ENCODE results near the gene MCM7.
A peak's percentile ranks its signal among the peaks of the same experiment; 100 is the strongest.

MCM7 gene

GRCh38 chr7:100093925-100094486 lies 7.2 kb downstream of the MCM7 start:
- DNase-seq (ENCODE audit: low read depth in 2 of 2): no peak
- H3K4me3 ChIP-seq (replicated peaks in 1 of 2; ENCODE audit: low read depth in 2 of 2, low read length in 2 of 2): no peak overlapping the region

GRCh38 chr7:100093498-100093897 lies 7.7 kb downstream of the MCM7 start:
- no peak overlapping the region for H3K4me3 ChIP-seq (replicated peaks in 1 of 2; ENCODE audit: low read depth in 2 of 2, low read length in 2 of 2)
- no peak for DNase-seq (ENCODE audit: low read depth in 2 of 2)
- TF ChIP-seq CTCF (IDR thresholded peaks at IDR 0.05; ENCODE audit: low read depth, low read length): no peak

More at GRCh38 chr7:100093925-100094486, 7.2 kb downstream of the MCM7 start:
- no peak for TF ChIP-seq CTCF (IDR thresholded peaks at IDR 0.05; ENCODE audit: low read depth, low read length)

- no peak for DNase-seq (ENCODE audit: low read depth in 2 of 2)
- no peak for TF ChIP-seq CTCF (IDR thresholded peaks at IDR 0.05; ENCODE audit: low read depth, low read length)
- no peak overlapping the region for H3K4me3 ChIP-seq (replicated peaks in 1 of 2; ENCODE audit: low read depth in 2 of 2, low read length in 2 of 2)
These were observed 8.1 kb downstream of the MCM7 start for GRCh38 chr7:100093054-100093453.

GRCh38 chr7:100091411-100092181 lies 9.6 kb downstream of the MCM7 start:
- no peak for DNase-seq (ENCODE audit: low read depth in 2 of 2)
- peak; percentile 18 for TF ChIP-seq CTCF (IDR thresholded peaks at IDR 0.05; ENCODE audit: low read depth, low read length)
- no peak overlapping the region for H3K4me3 ChIP-seq (replicated peaks in 1 of 2; ENCODE audit: low read depth in 2 of 2, low read length in 2 of 2)

- no peak overlapping the region for H3K4me3 ChIP-seq (replicated peaks in 1 of 2; ENCODE audit: low read depth in 2 of 2, low read length in 2 of 2)
- no peak for TF ChIP-seq CTCF (IDR thresholded peaks at IDR 0.05; ENCODE audit: low read depth, low read length)
- no peak for DNase-seq (ENCODE audit: low read depth in 2 of 2)
These were observed 10.4 kb downstream of the MCM7 start for GRCh38 chr7:100090527-100091410.

GRCh38 chr7:100089458-100090196 lies 11.6 kb downstream of the MCM7 start:
- H3K4me3 ChIP-seq (replicated peaks in 1 of 2; ENCODE audit: low read depth in 2 of 2, low read length in 2 of 2): peak overlapping the region; percentile 86 to 87
- TF ChIP-seq CTCF (IDR thresholded peaks at IDR 0.05; ENCODE audit: low read depth, low read length): no peak
- peak in 1 of 2 donors; percentile 38 for DNase-seq (ENCODE audit: low read depth in 2 of 2)

Measured in cardiac fibroblast (primary cell).